IMR-90 (cell line): ENCODE measurements around the gene PIN4.

Experiments used
- CEBPB ChIP-seq: IDR thresholded peaks from 2 replicates; pipeline ENCODE4 v1.6.1; 2012; ENCODE audit warnings: low read depth, low read length, improper control_type of control experiment
- ELK1 ChIP-seq: fragments of 150-350 bp; IDR thresholded peaks from 2 replicates; pipeline ENCODE4 v1.6.1; 2016; ENCODE audit warnings: low read depth, mild to moderate bottlenecking, low read length, moderate library complexity, borderline replicate concordance
- NFE2L2 ChIP-seq: fragments of 150-350 bp; IDR thresholded peaks from 2 replicates; pipeline ENCODE4 v1.6.1; 2016; ENCODE audit warnings: low read depth, mild to moderate bottlenecking, low read length
- POLR2A ChIP-seq: IDR thresholded peaks from 2 replicates; pipeline ENCODE4 v1.6.1; 2012; ENCODE audit warnings: mild to moderate bottlenecking, low read depth, low read length
- RAD21 ChIP-seq: IDR thresholded peaks from 2 replicates; pipeline ENCODE4 v1.6.1; 2012; ENCODE audit warnings: low read length, improper control_type of control experiment
- SMC3 ChIP-seq: fragments of 150-350 bp; IDR thresholded peaks from 2 replicates; pipeline ENCODE4 v1.6.1; 2016; ENCODE audit warnings: low read depth, mild to moderate bottlenecking, antibody characterized with exemption, low read length, moderate library complexity
- TF ChIP-seq, protein P1 (sequence below): conservative IDR thresholded peaks from 2 replicates; pipeline ENCODE4 v1.5.1; 2012; ENCODE audit warnings: mild to moderate bottlenecking, low read depth, low read length, improper control_type of control experiment

GRCh38 chrX:72182924-72183323 is 1.4 kb downstream of the PIN4 start:
- TF ChIP-seq ELK1 (no peak), RAD21 (no peak), POLR2A (no peak), SMC3 (no peak), NFE2L2 (no peak), CEBPB (no peak)
- TF ChIP-seq, protein P1, sequence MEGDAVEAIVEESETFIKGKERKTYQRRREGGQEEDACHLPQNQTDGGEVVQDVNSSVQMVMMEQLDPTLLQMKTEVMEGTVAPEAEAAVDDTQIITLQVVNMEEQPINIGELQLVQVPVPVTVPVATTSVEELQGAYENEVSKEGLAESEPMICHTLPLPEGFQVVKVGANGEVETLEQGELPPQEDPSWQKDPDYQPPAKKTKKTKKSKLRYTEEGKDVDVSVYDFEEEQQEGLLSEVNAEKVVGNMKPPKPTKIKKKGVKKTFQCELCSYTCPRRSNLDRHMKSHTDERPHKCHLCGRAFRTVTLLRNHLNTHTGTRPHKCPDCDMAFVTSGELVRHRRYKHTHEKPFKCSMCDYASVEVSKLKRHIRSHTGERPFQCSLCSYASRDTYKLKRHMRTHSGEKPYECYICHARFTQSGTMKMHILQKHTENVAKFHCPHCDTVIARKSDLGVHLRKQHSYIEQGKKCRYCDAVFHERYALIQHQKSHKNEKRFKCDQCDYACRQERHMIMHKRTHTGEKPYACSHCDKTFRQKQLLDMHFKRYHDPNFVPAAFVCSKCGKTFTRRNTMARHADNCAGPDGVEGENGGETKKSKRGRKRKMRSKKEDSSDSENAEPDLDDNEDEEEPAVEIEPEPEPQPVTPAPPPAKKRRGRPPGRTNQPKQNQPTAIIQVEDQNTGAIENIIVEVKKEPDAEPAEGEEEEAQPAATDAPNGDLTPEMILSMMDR, result no peak
